Measurements from ENCODE around the gene PMM1.
A peak's percentile ranks its signal among the peaks of the same experiment; 100 is the strongest.

PMM1 gene

GRCh38 chr22:41542224-41542623 lies 47.4 kb downstream of the PMM1 start:
- TF ChIP-seq ZFX (IDR thresholded peaks at IDR 0.05; ENCODE audit: borderline replicate concordance): no peak
- TF ChIP-seq, protein P1, sequence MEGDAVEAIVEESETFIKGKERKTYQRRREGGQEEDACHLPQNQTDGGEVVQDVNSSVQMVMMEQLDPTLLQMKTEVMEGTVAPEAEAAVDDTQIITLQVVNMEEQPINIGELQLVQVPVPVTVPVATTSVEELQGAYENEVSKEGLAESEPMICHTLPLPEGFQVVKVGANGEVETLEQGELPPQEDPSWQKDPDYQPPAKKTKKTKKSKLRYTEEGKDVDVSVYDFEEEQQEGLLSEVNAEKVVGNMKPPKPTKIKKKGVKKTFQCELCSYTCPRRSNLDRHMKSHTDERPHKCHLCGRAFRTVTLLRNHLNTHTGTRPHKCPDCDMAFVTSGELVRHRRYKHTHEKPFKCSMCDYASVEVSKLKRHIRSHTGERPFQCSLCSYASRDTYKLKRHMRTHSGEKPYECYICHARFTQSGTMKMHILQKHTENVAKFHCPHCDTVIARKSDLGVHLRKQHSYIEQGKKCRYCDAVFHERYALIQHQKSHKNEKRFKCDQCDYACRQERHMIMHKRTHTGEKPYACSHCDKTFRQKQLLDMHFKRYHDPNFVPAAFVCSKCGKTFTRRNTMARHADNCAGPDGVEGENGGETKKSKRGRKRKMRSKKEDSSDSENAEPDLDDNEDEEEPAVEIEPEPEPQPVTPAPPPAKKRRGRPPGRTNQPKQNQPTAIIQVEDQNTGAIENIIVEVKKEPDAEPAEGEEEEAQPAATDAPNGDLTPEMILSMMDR (IDR thresholded peaks at IDR 0.05): no peak
- H3K27ac ChIP-seq: peak overlapping the region; percentile 87

DNA sequence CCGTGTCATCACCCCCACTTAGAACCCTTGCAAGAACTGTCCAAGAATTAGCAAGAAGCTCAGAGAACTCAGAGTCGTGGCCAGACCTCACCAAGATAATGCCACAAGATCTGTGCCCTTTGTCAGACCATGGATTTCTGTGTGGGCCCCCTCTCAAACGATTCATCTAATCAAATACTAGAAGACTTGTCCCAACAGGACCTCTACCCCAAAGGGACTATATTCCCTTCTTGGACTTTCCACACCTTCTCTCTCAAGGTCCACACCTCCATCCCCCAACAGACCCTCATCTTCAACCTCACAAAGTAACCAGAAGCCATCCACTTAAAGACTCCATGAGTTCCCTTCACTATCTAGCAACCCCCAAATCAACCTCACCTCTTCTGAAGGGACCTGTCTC lies 48.2 kb downstream of the PMM1 start:
- H3K27ac ChIP-seq: 0 out of 2 replicates have a peak overlapping the region, but pooled peaks have one; percentile 87
- TF ChIP-seq, protein P1 (IDR thresholded peaks at IDR 0.05): no peak
- TF ChIP-seq ZFX (IDR thresholded peaks at IDR 0.05; ENCODE audit: borderline replicate concordance): no peak

- H3K27ac ChIP-seq: no peak overlapping the region
- TF ChIP-seq ZFX (IDR thresholded peaks at IDR 0.05; ENCODE audit: borderline replicate concordance): no peak
- TF ChIP-seq, protein P1 (IDR thresholded peaks at IDR 0.05): no peak
These were observed 49.3 kb downstream of the PMM1 start for GRCh38 chr22:41540365-41540764.

DNA sequence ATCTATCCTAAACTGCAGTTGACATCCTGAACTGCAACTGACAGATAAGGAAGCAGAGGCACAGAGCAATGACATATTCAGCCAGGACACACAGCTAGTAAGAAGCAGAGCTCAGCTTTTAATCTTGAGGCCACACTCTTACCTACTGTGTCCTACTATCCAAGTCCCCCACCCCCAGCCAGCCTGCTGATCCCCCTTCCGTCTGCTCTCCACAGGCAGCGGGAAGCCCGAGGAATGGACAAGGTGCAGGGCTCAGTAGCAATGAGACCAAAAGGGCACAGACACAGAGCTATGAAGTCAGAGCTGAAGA lies 49.7 kb downstream of the PMM1 start:
- no peak for TF ChIP-seq ZFX (IDR thresholded peaks at IDR 0.05; ENCODE audit: borderline replicate concordance)
- TF ChIP-seq, protein P1 (IDR thresholded peaks at IDR 0.05): no peak
- H3K27ac ChIP-seq: 0 out of 2 replicates have a peak overlapping the region, but pooled peaks have one; percentile 15

DNA sequence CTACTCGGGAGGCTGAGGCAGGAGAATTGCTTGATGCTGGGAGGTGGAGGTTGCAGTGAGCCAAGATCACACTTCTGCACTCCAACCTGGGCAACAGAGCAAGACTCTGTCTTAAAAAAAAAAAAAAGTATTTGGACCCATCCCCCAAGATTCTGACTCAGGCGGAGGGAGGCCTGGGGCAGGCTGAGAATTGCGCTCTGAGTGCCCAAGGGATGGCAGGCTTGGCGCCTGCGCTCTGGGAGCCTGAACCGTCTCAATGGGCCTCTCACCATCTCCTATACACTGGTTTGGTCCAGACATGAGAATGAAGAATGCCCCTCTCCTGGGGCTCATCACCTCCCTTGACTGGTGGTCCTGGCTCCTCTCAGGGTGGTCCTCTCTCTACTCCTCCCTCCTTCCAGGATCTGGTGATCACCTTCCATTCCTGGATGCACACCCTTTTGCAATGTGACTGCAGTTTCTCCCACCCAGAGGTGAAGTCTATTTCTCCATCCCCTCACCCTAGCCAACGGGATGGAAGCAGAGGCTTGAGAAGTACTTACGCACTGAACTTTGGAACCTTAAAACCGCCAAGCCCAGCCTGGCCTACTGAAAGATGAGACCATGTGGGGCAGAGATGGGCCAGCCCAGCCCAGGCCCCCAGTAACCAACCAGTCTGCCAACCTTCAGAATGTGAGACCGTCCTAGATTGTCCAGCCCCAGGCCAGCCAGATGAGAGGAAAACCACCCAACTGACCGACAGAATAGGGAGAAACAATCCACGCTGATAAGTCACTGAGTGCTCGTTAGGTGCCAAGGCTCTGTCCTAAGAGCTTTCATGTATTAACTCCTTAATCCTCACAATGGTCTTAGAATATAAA lies 50.3 kb downstream of the PMM1 start:
- peak overlapping the region; percentile 15; the same call in 1 of the 2 replicates for H3K27ac ChIP-seq
- no peak for TF ChIP-seq ZFX (IDR thresholded peaks at IDR 0.05; ENCODE audit: borderline replicate concordance)
- TF ChIP-seq, protein P1 (IDR thresholded peaks at IDR 0.05): no peak

DNA sequence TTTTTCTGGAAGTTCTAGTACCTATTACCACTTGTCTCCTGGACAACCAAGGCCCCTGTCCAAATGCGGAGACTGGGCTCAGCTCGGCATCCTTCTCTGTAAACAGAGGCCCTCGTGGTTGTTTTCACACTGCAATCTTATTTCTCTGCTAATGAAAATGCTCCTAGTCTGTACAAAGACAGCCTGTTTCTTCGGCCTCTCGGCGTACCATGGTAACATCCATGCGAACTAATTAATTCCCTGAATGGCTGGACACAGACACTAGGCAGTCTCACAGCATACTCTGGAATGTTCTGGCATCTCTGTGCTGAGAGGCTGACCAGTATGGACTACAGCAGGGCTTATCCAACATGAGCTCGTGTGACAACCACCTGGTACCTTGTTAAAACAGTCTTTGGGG lies 51.1 kb downstream of the PMM1 start:
- TF ChIP-seq, protein P1 (IDR thresholded peaks at IDR 0.05): no peak
- TF ChIP-seq ZFX (IDR thresholded peaks at IDR 0.05; ENCODE audit: borderline replicate concordance): no peak
- no peak overlapping the region for H3K27ac ChIP-seq

GRCh38 chr22:41537203-41537602 lies 52.4 kb downstream of the PMM1 start:
- H3K27ac ChIP-seq: 0 out of 2 replicates have a peak overlapping the region, but pooled peaks have one; percentile 18
- TF ChIP-seq ZFX (IDR thresholded peaks at IDR 0.05; ENCODE audit: borderline replicate concordance): no peak
- TF ChIP-seq, protein P1 (IDR thresholded peaks at IDR 0.05): no peak

Data from 22Rv1 (cell line).